ENCODE results near the gene VPS26B. TPM values are rescaled to one million over a fixed set of nuclear protein-coding genes. Genes with fewer than 3 reads are reported as not detected.

Gene VPS26B
- total RNA-seq, 4 donors from 2014 or later = 30.2 to 50.2 (median 41.7) TPM

GRCh38 chr11:134235399-134235798, 10.9 kb downstream of the VPS26B start:
- intact Hi-C loops (cut with DNase I) = no loop called here
- peaks cover 0 to 22% (median 17%) of the 10 kb centered on the region in 4 donors for H3K4me1 ChIP-seq
- no peak overlapping the region for H3K4me3 ChIP-seq
- H3K27ac ChIP-seq (replicated peaks in 1 of 4) = no peak overlapping the region
- H3K27me3 ChIP-seq = no peaks in the 10 kb centered on the region
- DNase-seq (ENCODE audit: extremely low spot score) = no peak
- TF ChIP-seq CTCF (IDR thresholded peaks at IDR 0.05) (no peak), POLR2AphosphoS5 (IDR thresholded peaks at IDR 0.05) (no peak), EP300 (IDR thresholded peaks at IDR 0.05) (no peak), POLR2A (IDR thresholded peaks at IDR 0.05; ENCODE audit: low read depth) (no peak)
- WGBS = 87% methylated on average over 3 of the region's 3 CpGs
- H3K9me3 ChIP-seq = no peaks in the 10 kb centered on the region
- peaks cover 22 to 61% (median 41%) of the 10 kb centered on the region in 4 donors for H3K36me3 ChIP-seq

- TF ChIP-seq POLR2AphosphoS5 (IDR thresholded peaks at IDR 0.05) = no peak
- TF ChIP-seq CTCF (IDR thresholded peaks at IDR 0.05) = no peak
- TF ChIP-seq EP300 (IDR thresholded peaks at IDR 0.05) = no peak
- TF ChIP-seq POLR2A (IDR thresholded peaks at IDR 0.05; ENCODE audit: low read depth) = no peak
- H3K4me1 ChIP-seq = peaks cover 0 to 8% (median 3%) of the 10 kb centered on the region in 4 donors
- H3K27ac ChIP-seq (replicated peaks in 1 of 4) = no peak overlapping the region
- no peaks in the 10 kb centered on the region for H3K27me3 ChIP-seq
- H3K9me3 ChIP-seq = no peaks in the 10 kb centered on the region
- 88% methylated on average over 7 of the region's 7 CpGs for WGBS
- intact Hi-C loops (cut with DNase I) = no loop called here
- H3K4me3 ChIP-seq = no peak overlapping the region
- peaks cover 32 to 77% (median 56%) of the 10 kb centered on the region in 4 donors for H3K36me3 ChIP-seq
- no peak for DNase-seq (ENCODE audit: extremely low spot score)
Measured at GRCh38 chr11:134236834-134237556, 12.5 kb downstream of the VPS26B start.

GRCh38 chr11:134237557-134237922, 13.1 kb downstream of the VPS26B start:
- TF ChIP-seq POLR2A (IDR thresholded peaks at IDR 0.05; ENCODE audit: low read depth) (no peak), POLR2AphosphoS5 (IDR thresholded peaks at IDR 0.05) (no peak), EP300 (IDR thresholded peaks at IDR 0.05) (no peak), CTCF (IDR thresholded peaks at IDR 0.05) (no peak)
- no peak overlapping the region for H3K27ac ChIP-seq (replicated peaks in 1 of 4)
- WGBS = 82% methylated on average over 11 of the region's 11 CpGs
- H3K27me3 ChIP-seq = no peaks in the 10 kb centered on the region
- H3K9me3 ChIP-seq = no peaks in the 10 kb centered on the region
- peaks cover 0 to 2% (median under 1%) of the 10 kb centered on the region in 4 donors for H3K4me1 ChIP-seq
- intact Hi-C loops (cut with DNase I) = no loop called here
- peaks cover 38 to 83% (median 62%) of the 10 kb centered on the region in 4 donors for H3K36me3 ChIP-seq
- no peak for DNase-seq (ENCODE audit: extremely low spot score)
- no peak overlapping the region for H3K4me3 ChIP-seq

- Histone ChIP-seq H3K36me3 (peaks cover 48 to 97% (median 76%) of the 10 kb centered on the region in 4 donors), H3K9me3 (no peaks in the 10 kb centered on the region), H3K4me3 (no peak overlapping the region), H3K27ac (replicated peaks in 1 of 4) (no peak overlapping the region), H3K4me1 (no peaks in the 10 kb centered on the region), H3K27me3 (no peaks in the 10 kb centered on the region)
- no peak for DNase-seq (ENCODE audit: extremely low spot score)
- 98% methylated on average over 5 of the region's 5 CpGs for WGBS
- TF ChIP-seq POLR2A (IDR thresholded peaks at IDR 0.05; ENCODE audit: low read depth) (no peak), EP300 (IDR thresholded peaks at IDR 0.05) (no peak), CTCF (IDR thresholded peaks at IDR 0.05) (no peak), POLR2AphosphoS5 (IDR thresholded peaks at IDR 0.05) (no peak)
- intact Hi-C loops (cut with DNase I) = no loop called here
Measured at GRCh38 chr11:134238956-134239355, 14.5 kb downstream of the VPS26B start.
